NCI-H2196 (cell line): Measurements from ENCODE around the gene WDR49.

Experiments used
- DNase-seq: peaks from one replicate; lab custom pipeline; 2025; ENCODE audit not compliant: unreplicated experiment; lab: John Stamatoyannopoulos, UW

The WDR49 gene

GRCh38 chr3:167653760-167654159, at the start of gene WDR49:
WDR49 (minus strand) TSS chr3:167653942; CDS start chr3:167653425, 517 bp downstream.
- DNase-seq: peak; percentile 58

DNA sequence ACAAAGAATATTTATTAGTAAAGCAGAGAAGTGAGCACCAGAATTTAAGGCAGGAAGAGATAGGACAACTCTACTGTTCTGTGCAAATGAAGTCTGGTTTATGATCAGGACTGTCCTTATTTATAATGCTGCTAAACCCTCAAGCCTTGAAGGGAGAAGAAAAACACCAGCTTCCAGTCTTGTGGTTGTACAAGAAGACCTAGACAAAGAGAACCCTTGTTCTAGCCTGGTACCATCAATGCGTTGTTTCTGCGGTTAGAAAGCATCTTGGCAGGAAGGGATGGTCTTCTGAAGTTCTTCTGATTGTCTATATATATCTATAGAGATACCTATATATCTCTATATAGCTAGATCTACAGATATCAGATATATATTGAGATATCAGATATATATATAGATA, 47.2 kb upstream of the WDR49 start:
- DNase-seq: no peak

DNA sequence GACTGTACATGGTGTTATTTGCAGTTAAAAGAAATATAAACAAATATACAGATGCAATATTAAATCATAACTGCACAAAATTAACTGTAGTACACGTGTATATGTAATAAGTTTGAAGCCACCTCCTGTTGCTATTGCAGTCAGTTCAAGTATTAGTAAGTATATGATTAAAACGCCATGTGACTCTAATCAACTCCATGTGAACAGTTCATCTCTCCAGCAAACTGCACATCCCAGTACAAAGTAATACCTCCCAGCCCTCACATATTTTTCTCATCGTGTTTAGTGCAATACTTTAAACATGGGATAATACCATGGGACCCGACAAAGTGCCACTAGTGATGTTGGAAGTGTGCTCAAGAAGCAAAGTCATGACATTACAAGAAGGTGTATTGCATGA, 46.3 kb upstream of the WDR49 start:
- DNase-seq: no peak

DNA sequence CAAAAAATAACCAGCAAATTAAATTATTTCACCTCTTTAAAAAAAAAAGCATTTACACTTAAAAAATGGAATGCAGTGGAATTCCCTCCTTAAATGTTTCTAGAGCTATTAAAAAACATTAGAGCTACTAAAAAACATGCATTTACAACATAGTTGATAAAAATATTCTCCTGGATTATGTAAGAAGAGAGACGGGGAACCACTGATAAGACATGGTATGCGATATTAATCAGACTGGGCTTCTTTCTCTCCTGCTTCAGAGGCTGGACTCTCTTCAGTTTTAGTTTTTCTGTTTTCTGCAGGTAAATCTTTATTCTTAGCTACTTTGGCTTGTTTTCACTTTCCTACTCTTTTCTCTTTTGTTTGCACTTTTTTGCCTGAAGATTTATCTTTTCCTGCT, 40.4 kb upstream of the WDR49 start:
- no peak for DNase-seq

DNA sequence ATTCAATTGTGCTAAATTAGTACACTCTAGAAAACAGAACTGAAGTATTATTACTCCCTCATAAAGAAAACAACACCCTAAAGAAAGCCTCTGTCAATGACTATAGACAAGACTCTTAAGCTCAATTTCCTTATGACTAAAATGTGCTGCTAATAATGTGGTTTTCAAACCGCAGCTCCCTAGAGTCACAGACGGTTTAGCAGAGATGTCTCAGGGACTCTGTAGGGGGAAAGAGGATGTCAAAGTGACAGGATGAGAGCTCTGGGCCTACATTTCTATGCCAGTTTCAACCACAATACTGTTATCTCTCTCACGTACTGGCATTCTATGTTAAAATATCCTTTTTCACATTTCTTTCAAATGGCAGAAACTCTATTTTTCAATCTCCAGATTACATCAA, 37.6 kb upstream of the WDR49 start:
- no peak for DNase-seq

- peak; percentile 88 for DNase-seq
These were observed 30.7 kb upstream of the WDR49 start for GRCh38 chr3:167684388-167684993.

DNA sequence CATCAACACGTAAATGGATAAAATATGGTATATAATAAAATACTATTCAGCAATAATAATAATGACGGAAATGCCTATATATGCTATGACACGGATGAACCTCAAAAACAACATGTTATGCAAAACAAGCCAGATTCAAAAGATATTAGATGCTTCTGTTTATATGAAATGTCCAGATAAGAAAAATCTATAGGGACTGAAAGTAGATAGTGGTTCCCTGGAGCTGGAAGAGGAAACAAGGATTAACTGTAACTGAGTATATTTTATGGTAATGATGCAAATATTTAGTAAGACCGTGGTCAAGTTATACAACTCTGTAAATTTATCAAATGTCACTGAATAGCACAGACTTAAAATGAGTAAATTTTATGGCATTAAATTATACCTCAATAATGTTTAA, 25.8 kb upstream of the WDR49 start:
- DNase-seq: no peak

DNA sequence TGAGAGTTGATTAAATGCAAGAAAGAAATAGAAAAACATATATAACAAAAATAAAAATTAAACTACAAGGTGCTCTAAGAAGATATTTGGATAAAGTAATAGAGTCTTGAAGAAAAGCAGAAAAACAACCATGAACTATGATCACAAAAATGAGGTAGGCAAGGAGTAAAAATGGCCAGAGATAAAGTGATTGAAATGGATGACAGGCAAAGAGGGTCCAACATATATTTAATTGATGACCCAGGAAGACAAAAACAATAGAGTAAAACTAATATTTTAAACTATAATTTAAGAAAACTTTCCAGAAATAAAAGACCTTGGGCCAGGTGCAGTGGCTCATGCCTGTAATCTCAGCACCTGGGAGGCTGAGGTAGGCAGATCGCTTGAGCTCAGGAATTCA, 22.1 kb upstream of the WDR49 start:
- no peak for DNase-seq

- no peak for DNase-seq
These were observed 19.5 kb upstream of the WDR49 start for GRCh38 chr3:167673221-167673620.

- DNase-seq: no peak
These were observed 18.2 kb upstream of the WDR49 start for GRCh38 chr3:167671878-167672427.

DNA sequence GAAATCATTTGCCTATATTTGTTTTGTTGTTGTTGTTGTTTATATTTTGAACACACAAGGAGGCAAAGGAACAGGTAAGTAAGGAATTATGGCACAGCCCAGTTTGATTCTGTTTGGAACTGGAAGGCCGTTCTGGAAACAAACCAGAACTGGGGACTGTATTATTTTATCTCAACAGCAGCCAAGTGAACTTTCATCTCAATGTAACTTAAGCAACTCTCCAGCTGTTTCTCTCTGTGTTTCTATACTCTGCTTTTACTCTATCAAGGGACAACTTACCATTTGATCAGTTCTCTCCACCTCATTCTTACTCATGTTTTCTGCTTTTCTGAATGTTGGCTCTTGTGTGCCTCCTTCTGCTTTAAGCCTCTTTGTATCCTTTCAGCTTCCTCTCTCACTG, 16.0 kb upstream of the WDR49 start:
- DNase-seq: no peak

- DNase-seq: no peak
These were observed 14.9 kb upstream of the WDR49 start for GRCh38 chr3:167668651-167669050.

GRCh38 chr3:167666563-167666962, 12.8 kb upstream of the WDR49 start:
- DNase-seq: no peak

GRCh38 chr3:167662919-167663400, 9.2 kb upstream of the WDR49 start:
- no peak for DNase-seq

GRCh38 chr3:167657684-167658225, 4.0 kb upstream of the WDR49 start:
- no peak for DNase-seq

DNA sequence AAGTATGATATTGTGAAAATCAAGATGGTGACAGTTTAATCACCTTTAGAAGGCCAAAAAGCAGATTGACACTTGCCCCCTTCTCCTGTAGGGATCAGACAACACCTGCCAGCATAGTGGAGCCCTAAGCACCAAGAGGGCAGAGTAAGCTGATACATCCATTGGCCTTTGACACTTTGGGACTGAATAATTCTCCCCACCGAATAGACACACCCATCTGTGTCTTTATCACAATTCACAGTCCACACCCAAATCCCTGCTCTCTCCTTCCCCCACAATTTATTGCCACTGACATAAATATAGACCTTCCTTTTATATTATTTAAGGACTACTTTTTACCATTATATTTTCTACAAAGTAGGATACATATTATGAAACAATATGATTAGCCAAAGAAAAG, 3.1 kb upstream of the WDR49 start:
- DNase-seq: no peak

DNA sequence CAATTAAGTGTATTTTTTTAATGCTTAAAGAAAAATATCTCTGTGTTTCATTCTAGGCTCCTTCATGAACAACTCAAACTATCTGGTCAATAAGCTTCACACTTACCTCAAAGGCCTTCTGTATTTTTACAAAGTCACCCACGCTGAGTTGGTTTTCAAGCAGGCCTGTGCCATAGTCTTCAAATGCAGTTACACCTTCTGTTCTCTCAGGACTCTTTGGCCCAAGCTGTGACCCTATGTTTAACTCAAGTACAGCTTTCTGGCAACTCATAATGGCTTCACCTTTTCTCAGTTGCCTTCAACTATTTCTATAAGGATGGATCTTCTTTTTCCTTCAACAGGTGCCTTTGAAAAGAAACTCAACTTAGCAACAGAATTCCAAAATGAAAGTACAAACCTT, 587 bp downstream of the WDR49 start:
- no peak for DNase-seq

DNA sequence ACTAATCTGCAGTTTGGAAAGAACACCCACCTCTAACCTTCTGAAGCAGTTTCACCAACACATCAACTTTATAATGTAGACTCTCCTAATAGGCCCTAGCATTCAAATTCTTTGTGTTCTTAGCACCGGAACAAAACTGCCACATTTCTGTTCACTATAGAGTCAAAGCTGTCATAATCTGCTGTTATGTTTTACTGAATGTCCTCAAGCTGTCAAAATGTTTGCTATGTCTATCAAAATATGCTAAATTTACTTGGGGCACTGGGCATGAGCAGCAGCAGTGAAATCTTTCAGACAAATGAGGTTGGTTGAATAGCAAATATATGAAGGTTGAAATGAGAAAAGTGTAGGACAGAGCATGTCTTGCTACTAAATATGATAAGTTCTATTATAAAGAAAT, 1.9 kb downstream of the WDR49 start:
- DNase-seq: no peak

DNA sequence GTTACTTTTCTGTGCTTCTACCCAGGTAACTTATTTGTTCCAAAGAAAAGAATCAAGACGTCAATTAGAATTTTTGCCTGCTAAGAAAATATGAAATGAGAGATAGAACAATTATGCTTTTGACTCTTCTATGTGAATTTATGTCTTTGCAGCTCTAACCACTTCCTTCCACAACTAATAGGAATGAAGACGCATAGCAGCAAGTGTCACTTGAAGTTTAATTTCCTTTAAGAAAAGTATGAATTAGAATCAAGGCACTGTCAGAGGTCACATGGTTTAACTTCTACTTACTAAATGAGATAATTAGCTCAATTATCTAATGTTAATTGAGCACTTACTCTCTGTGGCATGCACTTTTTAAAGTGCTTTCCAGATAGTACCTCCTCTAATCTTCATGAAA, 3.3 kb downstream of the WDR49 start:
- no peak for DNase-seq

GRCh38 chr3:167649746-167650145, 4.0 kb downstream of the WDR49 start:
- no peak for DNase-seq

- DNase-seq: no peak
These were observed 9.1 kb downstream of the WDR49 start for GRCh38 chr3:167644611-167645010.

DNA sequence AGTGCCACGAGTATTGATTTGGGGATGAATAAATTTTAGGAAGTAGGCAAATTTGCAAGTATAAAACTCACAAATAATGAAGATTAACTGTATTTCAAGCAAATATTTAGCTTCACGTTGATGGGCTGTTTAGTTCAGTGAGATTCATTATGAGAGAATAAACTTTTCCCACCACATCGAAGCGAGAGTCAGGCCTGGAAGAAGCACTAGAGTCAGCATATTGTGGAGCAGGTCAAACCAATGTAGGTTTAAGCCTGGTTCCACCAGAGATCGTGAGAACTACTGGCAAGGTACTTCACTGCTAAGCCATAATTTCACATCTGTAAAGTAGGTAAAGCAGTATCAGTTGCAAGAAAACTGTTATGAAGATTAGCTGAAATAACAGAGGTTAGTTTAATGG, 22.3 kb downstream of the WDR49 start:
- no peak for DNase-seq

DNA sequence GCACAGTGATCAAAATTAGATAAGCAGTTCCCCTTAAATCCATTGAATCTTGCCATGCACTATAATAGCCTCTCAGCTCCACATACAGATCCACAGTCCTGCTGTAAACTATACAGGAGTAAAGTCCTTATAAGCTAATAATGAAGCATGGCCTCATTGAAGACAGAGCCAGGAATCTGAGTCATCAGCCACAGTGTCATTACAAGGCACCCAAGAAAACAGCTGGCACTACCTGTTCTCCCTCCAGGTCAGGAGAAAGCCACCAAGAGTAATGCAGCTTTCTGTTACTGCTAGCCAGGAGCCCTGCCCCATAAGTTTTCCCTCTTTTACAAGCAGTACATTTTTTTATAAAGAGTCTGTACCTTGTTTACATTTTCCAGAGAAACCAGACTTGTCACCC, 27.3 kb downstream of the WDR49 start:
- DNase-seq: no peak
